Vagina (tissue), 2 donors: ENCODE results near the gene FBXL4. TPM values are rescaled to one million over a fixed set of nuclear protein-coding genes. Genes with fewer than 3 reads are reported as not detected.

Experiments used
- DNase-seq, 2 donors: peaks; one replicate each; pipeline ENCODE4 v3.0.0-alpha.2; 2017; ENCODE audit errors: extremely low spot score in 2 of 2
- H3K27ac ChIP-seq: fragments of 200-600 bp; sonication (generic); one replicate; pipeline ENCODE4 v1.5.1; 2019
- H3K27me3 ChIP-seq: fragments of 200-600 bp; sonication (generic); one replicate; pipeline ENCODE4 v1.5.1; 2019
- H3K36me3 ChIP-seq, 2 donors: fragments of 200-600 bp; sonication (generic); one replicate each; pipeline ENCODE4 v1.5.1; 2017 to 2019
- H3K4me1 ChIP-seq: fragments of 200-600 bp; sonication (generic); one replicate; pipeline ENCODE4 v1.5.1; 2019
- H3K4me3 ChIP-seq, 2 donors: fragments of 200-600 bp; sonication (generic); 1 replicate in 1 of 2; 2 replicates in 1 of 2; pipeline ENCODE4 v1.5.1; 2016 to 2019
- H3K9me3 ChIP-seq: fragments of 200-600 bp; sonication (generic); one replicate; pipeline ENCODE4 v1.5.1; 2019
- CTCF ChIP-seq, 3 experiments: fragments of 450-650 bp in 2 of 3; fragments of 200-600 bp in 1 of 3; sonication (generic) in 1 of 3; IDR thresholded peaks; one replicate each; pipeline ENCODE4 v1.5.1; 2017 to 2019; ENCODE audit warnings: antibody characterized with exemption in 3 of 3, mild to moderate bottlenecking in 2 of 3, moderate library complexity in 2 of 3
- POLR2A ChIP-seq, 2 donors: fragments of 450-650 bp; IDR thresholded peaks; one replicate each; pipeline ENCODE4 v1.6.1; 2017; ENCODE audit warnings: antibody characterized with exemption in 2 of 2, mild to moderate bottlenecking in 2 of 2, moderate library complexity in 2 of 2
- POLR2AphosphoS5 ChIP-seq, 2 donors: sonication (generic); formaldehyde crosslinking; IDR thresholded peaks; one replicate each; pipeline ENCODE4 v1.9.0; 2017; ENCODE audit warnings: antibody characterized with exemption in 2 of 2, mild to moderate bottlenecking in 2 of 2, low read depth in 1 of 2; ENCODE audit not compliant: insufficient read depth in 1 of 2
- intact Hi-C: fragments of 100-400 bp; cut with DNase I; formaldehyde crosslinking; loops from one replicate; pipeline ENCODE4 v1.15.1; 2023
- total RNA-seq: library from RNA; depleted of rRNA; stranded (reverse); fragments of >200 nt; gene quantifications from one replicate; pipeline ENCODE4 v1.2.3, GENCODE V29; 2016

FBXL4 gene
- total RNA-seq, 1 donor from 2014 or later, result 17.7 TPM

GRCh38 chr6:98831057-98831958, 116.4 kb downstream of the FBXL4 start:
- H3K27me3 ChIP-seq, result peaks cover 27% of the 10 kb centered on the region
- intact Hi-C loops, result no loop called here
- no peaks in the 10 kb centered on the region for H3K36me3 ChIP-seq
- H3K4me3 ChIP-seq, result no peak overlapping the region
- no peak overlapping the region for H3K27ac ChIP-seq
- DNase-seq, result no peak
- TF ChIP-seq POLR2AphosphoS5 (IDR thresholded peaks at IDR 0.05; ENCODE audit: insufficient read depth in 1 of 2, low read depth in 1 of 2), result no peak
- peaks cover 59% of the 10 kb centered on the region for H3K4me1 ChIP-seq
- no peaks in the 10 kb centered on the region for H3K9me3 ChIP-seq

- Histone ChIP-seq H3K9me3 (no peaks in the 10 kb centered on the region), H3K27me3 (peaks cover 16% of the 10 kb centered on the region), H3K27ac (no peak overlapping the region), H3K4me3 (no peak overlapping the region), H3K36me3 (no peaks in the 10 kb centered on the region), H3K4me1 (peaks cover 49% of the 10 kb centered on the region)
- intact Hi-C loops, result no loop called here
- no peak for DNase-seq
- no peak for TF ChIP-seq POLR2AphosphoS5 (IDR thresholded peaks at IDR 0.05; ENCODE audit: insufficient read depth in 1 of 2, low read depth in 1 of 2)
- no peak for TF ChIP-seq POLR2A (IDR thresholded peaks at IDR 0.05)
- no peak for TF ChIP-seq CTCF (IDR thresholded peaks at IDR 0.05)
Measured at GRCh38 chr6:98830146-98830545, 117.6 kb downstream of the FBXL4 start.

GRCh38 chr6:98828941-98829411, 118.8 kb downstream of the FBXL4 start:
- no peak for DNase-seq
- intact Hi-C loops, result no loop called here
- H3K27ac ChIP-seq, result no peak overlapping the region
- H3K27me3 ChIP-seq, result peaks cover 16% of the 10 kb centered on the region
- peaks cover 49% of the 10 kb centered on the region for H3K4me1 ChIP-seq
- no peaks in the 10 kb centered on the region for H3K9me3 ChIP-seq
- H3K36me3 ChIP-seq, result no peaks in the 10 kb centered on the region
- no peak overlapping the region for H3K4me3 ChIP-seq
- TF ChIP-seq POLR2A (IDR thresholded peaks at IDR 0.05), result no peak
- TF ChIP-seq POLR2AphosphoS5 (IDR thresholded peaks at IDR 0.05; ENCODE audit: insufficient read depth in 1 of 2, low read depth in 1 of 2), result no peak
- no peak for TF ChIP-seq CTCF (IDR thresholded peaks at IDR 0.05)

- Histone ChIP-seq H3K4me1 (peaks cover 43% of the 10 kb centered on the region), H3K4me3 (no peak overlapping the region), H3K27ac (no peak overlapping the region), H3K36me3 (no peaks in the 10 kb centered on the region), H3K27me3 (peaks cover 16% of the 10 kb centered on the region), H3K9me3 (no peaks in the 10 kb centered on the region)
- TF ChIP-seq POLR2AphosphoS5 (IDR thresholded peaks at IDR 0.05; ENCODE audit: insufficient read depth in 1 of 2, low read depth in 1 of 2) (no peak), CTCF (IDR thresholded peaks at IDR 0.05) (no peak), POLR2A (IDR thresholded peaks at IDR 0.05) (no peak)
- DNase-seq, result no peak
- intact Hi-C loops, result no loop called here
Measured at GRCh38 chr6:98828211-98828788, 119.4 kb downstream of the FBXL4 start.

GRCh38 chr6:98827295-98828159, 120.2 kb downstream of the FBXL4 start:
- Histone ChIP-seq H3K27ac (no peak overlapping the region), H3K9me3 (no peaks in the 10 kb centered on the region), H3K36me3 (no peaks in the 10 kb centered on the region), H3K4me1 (peaks cover 36% of the 10 kb centered on the region), H3K4me3 (no peak overlapping the region), H3K27me3 (peaks cover 16% of the 10 kb centered on the region)
- TF ChIP-seq POLR2A (IDR thresholded peaks at IDR 0.05), result no peak
- TF ChIP-seq POLR2AphosphoS5 (IDR thresholded peaks at IDR 0.05; ENCODE audit: insufficient read depth in 1 of 2, low read depth in 1 of 2), result no peak
- no peak for TF ChIP-seq CTCF (IDR thresholded peaks at IDR 0.05)
- no peak for DNase-seq
- intact Hi-C loops, result no loop called here
